A204.1 (cell line): Measurements from ENCODE around the gene CCDC142.
A peak's percentile ranks its signal among the peaks of the same experiment; 100 is the strongest.
"Not testable (repeated sequence)": the region's sequence is repeated elsewhere in the genome, so short reads cannot be mapped to it uniquely, and the experiment has no call there.

Experiments
- FAIRE-seq: peaks from 2 replicates; lab custom pipeline; 2012; peaks lifted over from hg19 to GRCh38; lab: Jason Lieb, UNC

CCDC142 gene

DNA sequence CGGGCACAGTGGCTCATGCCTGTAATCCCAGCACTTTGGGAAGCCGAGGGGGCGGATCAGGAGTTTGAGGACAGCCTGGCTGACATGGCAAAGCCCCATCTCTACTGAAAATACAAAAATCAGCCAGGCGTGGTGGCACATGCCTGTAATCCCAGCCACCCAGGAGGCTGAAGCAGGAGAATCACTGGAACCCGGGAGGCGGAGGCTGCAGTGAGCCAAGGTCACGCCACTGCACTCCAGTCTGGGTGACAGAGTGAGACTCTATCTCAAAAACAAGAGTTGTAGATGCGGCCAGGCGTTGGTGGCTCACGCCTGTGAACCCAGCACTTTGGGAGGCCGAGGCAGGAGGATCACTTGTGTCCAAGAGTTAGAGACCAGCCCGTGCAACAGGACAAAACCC lies 12.1 kb downstream of the CCDC142 start:
- not testable (repeated sequence) for FAIRE-seq

DNA sequence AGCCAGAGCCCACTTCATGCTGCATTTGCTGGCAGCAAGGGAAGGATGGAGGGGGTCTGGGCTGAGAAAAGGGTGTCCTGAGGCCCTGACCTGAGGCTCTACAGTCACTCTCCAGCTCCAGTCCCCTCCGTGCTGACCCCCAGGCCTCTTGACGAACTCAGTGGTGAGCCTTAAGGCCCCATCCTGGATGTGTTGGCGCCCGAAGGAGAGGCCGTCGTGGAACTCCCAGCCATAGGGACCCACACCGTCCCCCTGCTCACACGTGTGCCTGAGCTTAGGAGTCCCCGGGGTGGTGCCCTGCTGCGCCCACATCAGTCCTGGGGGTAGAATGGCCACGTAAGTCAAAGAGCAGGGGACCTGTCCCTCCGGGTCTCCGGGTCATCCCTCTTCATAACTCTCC lies 18.4 kb downstream of the CCDC142 start:
- FAIRE-seq: no peak

GRCh38 chr2:74462786-74463105 lies 20.1 kb downstream of the CCDC142 start:
- no peak for FAIRE-seq

GRCh38 chr2:74462054-74462785 lies 20.6 kb downstream of the CCDC142 start:
- FAIRE-seq: no peak

DNA sequence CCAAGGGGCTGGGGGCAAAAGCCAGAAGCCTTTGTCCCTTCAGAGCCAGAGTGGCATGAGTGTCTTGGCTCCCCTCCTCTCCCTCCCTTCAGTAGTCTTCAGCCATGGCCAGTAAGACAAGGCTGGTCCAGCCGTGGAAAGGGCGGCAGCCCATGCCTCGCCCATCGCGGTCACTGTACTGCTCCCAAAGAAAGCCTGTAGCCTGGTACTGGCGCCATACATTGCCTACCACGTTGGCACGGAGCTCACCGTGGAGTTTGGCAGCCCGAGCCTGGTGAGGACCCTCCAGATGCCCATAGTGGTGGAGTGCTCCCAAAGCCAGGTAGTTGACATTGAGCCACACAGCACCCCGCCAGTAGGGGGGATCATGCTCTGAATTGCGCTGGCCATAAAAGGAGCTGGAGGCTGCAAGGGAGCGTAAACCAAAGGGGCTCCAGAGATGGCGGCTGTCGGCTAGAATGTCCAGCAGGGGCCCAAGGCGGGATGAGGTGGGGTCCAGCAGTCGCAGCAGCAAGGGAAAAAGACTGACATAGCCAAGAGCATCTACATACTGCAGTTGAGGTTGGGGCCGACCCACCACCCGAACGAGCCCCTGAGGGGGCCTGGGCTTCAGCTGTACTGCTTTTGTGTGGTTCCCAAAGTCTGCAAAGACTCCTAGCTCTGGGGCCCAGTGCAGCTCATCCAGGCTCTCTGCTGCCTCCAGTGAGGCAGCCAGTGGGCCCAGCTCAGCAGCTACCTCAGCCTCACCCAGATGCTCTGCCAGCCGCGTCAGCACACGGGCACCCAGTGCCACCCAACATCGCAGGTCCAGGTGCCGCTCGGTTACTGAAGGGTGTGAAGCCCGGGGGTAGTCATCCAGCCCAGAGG lies 21.4 kb downstream of the CCDC142 start:
- no peak for FAIRE-seq

DNA sequence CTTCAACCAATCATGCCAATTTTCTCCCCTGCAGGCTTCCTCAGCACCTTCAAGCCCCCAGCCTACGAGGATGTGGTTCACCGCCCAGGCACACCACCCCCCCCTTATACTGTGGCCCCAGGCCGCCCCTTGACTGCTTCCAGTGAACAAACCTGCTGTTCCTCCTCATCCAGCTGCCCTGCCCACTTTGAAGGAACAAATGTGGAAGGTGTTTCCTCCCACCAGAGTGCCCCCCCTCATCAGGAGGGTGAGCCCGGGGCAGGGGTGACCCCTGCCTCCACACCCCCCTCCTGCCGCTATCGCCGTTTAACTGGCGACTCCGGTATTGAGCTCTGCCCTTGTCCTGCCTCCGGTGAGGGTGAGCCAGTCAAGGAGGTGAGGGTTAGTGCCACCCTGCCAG lies 22.6 kb downstream of the CCDC142 start:
- not testable (repeated sequence) for FAIRE-seq

DNA sequence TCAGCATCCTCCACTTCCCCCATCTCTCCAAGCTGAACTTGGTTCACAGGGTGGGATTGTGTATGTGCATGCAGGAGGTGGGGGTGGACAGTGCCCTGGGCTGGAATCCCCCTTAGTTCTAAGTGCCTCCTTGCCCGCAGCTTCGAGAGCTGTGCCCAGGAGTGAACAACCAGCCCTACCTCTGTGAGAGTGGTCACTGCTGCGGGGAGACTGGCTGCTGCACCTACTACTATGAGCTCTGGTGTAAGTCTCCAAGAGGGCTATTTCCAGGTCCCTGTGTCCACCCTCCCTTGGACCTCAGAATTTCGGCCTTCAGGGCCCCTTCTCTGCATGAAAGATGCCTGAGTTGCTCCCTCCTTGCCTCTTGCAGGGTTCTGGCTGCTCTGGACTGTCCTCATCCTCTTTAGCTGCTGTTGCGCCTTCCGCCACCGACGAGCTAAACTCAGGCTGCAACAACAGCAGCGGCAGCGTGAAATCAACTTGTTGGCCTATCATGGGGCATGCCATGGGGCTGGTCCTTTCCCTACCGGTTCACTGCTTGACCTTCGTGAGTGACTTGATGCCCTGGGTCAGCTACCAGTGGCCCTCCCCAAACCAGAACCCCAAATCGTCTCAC lies 23.2 kb downstream of the CCDC142 start:
- FAIRE-seq: not testable (repeated sequence)

- no peak for FAIRE-seq
Measured at GRCh38 chr2:74458938-74459363, 23.8 kb downstream of the CCDC142 start.

DNA sequence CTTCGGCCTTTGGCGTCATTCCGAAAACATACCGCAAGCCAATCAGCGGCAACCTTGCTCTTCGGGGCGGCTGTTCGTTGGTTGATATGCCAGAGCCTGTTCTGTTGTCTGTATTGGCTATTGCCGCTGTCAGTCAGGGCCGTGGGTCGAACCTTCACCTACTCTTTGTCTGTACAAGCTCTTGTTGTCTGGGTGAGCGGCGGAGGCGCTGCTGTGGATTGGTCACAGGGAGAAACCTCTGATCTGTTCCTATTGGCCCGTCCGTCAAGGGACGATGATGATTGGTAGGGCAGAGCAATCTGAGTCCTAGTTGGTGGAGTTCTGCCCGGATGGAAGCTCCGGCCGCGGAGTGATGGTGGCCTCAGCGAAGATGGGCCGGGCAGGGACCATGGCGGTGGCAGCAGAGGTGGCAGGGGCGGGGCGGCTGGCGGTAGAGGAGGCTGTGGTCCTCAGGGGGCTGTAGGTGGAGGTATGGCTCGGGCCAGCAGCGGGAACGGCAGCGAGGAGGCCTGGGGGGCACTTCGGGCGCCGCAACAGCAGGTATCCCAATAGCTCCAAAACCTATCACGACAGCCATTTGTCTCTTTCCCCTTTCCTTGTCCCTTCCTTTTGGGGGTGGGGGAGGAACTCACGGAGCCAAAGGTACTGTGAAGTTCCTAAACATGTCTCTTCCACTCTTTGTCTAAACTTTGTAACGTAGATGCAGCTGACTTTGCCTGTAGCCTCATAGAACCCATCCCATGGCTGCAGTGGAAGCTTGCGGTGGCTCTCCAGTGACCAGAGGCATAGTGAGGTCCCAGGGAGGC lies 24.5 kb downstream of the CCDC142 start, which contains the start of gene WBP1:
Gene WBP1, plus strand, starts transcription at position 307 of the 806 bp plus-strand sequence. Its CDS starts 165 bp downstream, at position 472.
- peak; percentile 99 for FAIRE-seq

- FAIRE-seq: no peak
Measured at GRCh38 chr2:74457549-74458131, 25.2 kb downstream of the CCDC142 start.

DNA sequence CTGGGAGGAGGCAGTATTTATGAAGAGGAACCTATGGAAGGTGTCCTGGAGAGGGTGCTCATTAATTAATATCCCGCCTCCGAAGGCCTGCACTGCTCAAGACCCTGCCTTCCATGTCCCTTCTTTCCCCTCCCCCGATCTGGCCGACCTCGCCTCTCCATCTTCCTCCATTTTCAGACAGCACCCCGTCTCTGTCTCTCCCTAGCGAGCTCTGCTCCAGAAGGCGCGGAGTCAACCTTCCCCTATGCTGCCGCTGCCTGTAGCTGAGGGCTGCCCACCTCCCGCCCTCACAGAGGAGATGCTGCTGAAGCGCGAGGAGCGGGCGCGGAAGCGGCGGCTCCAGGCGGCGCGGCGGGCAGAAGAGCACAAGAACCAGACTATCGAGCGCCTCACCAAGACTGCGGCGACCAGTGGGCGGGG lies 25.7 kb downstream of the CCDC142 start:
- no peak for FAIRE-seq

GRCh38 chr2:74454654-74455511 lies 27.9 kb downstream of the CCDC142 start, which contains the start of gene INO80B:
Gene INO80B (plus strand): TSS chr2:74455087. CDS start chr2:74455117, 30 bp downstream.
- peak; percentile 92 for FAIRE-seq

DNA sequence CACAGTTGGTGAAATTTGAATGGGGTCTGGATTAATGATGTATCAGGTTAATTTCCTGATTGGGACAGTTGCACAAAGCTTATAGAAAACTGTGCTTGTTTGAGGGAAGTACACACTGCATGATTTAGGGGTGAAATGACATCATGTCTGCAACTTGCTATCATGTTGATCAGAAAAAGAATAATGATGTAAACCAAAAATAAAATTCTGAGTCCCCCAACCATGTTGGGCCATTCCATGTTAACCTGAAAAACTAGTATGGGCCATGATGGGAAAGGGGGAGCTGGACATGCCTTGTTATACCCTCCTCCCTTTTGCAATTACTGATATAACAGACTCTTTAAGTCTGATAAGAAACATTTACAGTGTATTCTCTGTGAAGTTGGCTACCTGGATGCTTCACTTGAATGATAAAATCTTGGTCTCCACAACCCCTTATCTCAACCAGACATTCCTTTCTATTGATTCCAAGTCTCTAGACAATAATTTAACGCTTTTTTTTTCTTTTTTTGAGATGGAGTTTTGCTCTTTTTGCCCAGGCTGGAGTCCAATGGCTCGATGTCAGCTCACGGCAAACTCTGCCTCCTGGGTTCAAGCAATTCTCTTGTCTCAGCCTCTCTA lies 32.1 kb downstream of the CCDC142 start:
- no peak for FAIRE-seq

DNA sequence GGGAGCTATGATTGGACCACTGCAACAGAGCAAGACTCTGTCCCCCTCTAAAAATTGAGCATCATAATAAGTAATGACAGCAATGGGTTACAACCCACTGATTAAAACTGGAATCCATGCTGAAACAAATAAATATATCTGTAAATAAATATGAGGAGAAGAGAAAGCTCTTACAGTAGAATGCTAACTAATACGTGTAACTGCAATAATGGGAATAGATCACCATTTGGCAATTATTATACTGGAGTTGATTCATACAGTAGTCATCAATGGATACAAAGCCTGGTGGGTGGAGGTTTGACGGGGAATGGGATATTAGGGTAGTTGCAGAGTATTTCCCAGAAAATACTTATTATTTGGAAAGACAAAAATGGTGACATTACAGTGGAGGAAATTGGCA lies 34.0 kb downstream of the CCDC142 start:
- FAIRE-seq: no peak

DNA sequence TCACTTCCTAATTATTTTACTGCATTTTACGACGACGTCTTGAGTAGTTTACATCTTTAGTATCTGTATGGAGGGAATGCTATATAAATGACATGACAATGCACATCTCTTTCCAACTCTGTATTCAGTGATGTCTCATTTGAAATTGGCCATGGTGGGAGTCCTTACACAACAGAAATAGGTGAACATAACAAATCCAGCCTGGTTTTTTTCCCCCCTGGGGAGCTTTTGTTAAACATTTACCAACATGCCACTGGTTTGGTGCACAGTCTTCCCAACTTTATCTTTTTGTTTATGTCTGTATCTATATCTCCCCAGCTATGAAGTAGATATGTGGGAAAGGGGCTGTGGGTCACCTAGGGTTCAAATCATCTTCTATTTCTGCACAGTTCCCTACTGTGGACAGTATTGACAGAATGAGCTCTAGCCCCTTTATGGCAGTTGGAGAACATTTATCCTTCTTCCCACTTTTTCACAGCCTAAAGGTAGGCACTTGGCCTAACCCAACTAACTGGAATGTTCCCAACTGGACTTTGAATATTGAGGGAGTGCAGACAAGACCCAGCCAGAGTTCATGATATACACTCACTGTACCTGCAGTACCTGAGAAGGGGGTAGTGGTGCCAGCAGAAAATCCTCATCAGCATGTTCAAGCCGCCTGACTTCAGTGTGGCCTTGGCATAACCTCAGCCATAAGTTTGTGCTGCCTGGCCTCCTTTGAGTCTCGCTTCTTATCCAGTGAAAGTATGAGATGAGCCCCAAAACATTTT lies 35.4 kb downstream of the CCDC142 start:
- no peak for FAIRE-seq

- FAIRE-seq: no peak
Measured at GRCh38 chr2:74444498-74445318, 38.1 kb downstream of the CCDC142 start.

GRCh38 chr2:74442483-74443297 lies 40.1 kb downstream of the CCDC142 start:
- FAIRE-seq: not testable (repeated sequence)
